ENCODE results near the gene OR51B2. TPM values are rescaled to one million over a fixed set of nuclear protein-coding genes. Genes with fewer than 3 reads are reported as not detected.

The OR51B2 gene
- polyA plus RNA-seq, 1 donor (not counting 4 experiments of a cell fraction or from before 2014, with no cell fraction given): not detected

DNA sequence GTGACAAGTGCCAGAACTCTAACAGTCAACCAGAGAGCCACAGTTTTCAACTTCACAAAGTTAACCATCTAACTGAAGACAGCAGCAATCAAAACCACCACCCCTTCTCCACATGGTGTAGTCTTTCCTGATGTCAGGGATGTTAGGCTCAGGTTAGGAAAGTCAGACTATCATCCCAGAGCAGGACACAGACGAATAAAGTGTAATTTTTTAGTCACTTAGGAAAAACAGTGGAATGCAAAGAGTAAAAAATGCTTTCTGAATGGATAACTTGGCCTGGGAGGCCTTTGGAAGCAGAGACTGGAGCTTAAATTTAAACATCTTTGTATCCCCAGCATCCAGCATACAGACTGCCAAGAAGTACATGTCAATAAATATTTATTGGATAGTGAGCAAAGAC is 37.7 kb downstream of the OR51B2 start:
- Histone ChIP-seq H3K4me3 (ENCODE audit: control insufficient read depth in 2 of 3, extremely low read depth in 1 of 3, insufficient read depth in 2 of 3, low read depth in 1 of 3, low read length in 3 of 3) (no peak overlapping the region), H3K9ac (ENCODE audit: control insufficient read depth, extremely low read depth, insufficient read depth, low read length) (no peak overlapping the region), H3K27ac (ENCODE audit: control insufficient read depth, insufficient read depth, low read length) (peak overlapping the region; percentile 30), H3K9me3 (ENCODE audit: control insufficient read depth, low read depth, low read length) (no peaks in the 10 kb centered on the region), H4K20me1 (ENCODE audit: control insufficient read depth, extremely low read depth, insufficient read depth, low read length) (no peaks in the 10 kb centered on the region), H3K36me3 (ENCODE audit: control insufficient read depth in 2 of 2, extremely low read depth in 1 of 2, insufficient read depth in 2 of 2, low read length in 2 of 2) (no peaks in the 10 kb centered on the region), H3K4me1 (ENCODE audit: control insufficient read depth, extremely low read depth, insufficient read depth, low read length) (peaks cover 20% of the 10 kb centered on the region), H3K9me1 (ENCODE audit: control insufficient read depth, extremely low read depth, insufficient read depth, low read length) (no peaks in the 10 kb centered on the region), H3K27me3 (ENCODE audit: control insufficient read depth, extremely low read depth, insufficient read depth, low read length) (no peaks in the 10 kb centered on the region), H2AFZ (ENCODE audit: control insufficient read depth, low read length) (no peak overlapping the region), H3K4me2 (ENCODE audit: control insufficient read depth, extremely low read depth, insufficient read depth, low read depth, low read length) (peak overlapping the region; percentile 52), H3K79me2 (ENCODE audit: control insufficient read depth, insufficient read depth, low read length) (no peaks in the 10 kb centered on the region)
- dilution Hi-C loops (cut with MboI; ENCODE audit: extremely low pct_ligation_motif_present, low sequenced_read_pairs): no loop called here
- TF ChIP-seq EZH2 (IDR thresholded peaks at IDR 0.05; ENCODE audit: low read length) (no peak), CTCF (optimal IDR thresholded peaks at IDR 0.05 in 1 of 3, IDR thresholded peaks at IDR 0.05 in 1 of 3, conservative IDR thresholded peaks at IDR 0.05 in 1 of 3; ENCODE audit: extremely low read depth in 1 of 3, insufficient read depth in 2 of 3, low read length in 3 of 3) (no peak)
- FAIRE-seq (no peak), DNase-seq (ENCODE audit: low read depth, low spot score) (no peak)

DNA sequence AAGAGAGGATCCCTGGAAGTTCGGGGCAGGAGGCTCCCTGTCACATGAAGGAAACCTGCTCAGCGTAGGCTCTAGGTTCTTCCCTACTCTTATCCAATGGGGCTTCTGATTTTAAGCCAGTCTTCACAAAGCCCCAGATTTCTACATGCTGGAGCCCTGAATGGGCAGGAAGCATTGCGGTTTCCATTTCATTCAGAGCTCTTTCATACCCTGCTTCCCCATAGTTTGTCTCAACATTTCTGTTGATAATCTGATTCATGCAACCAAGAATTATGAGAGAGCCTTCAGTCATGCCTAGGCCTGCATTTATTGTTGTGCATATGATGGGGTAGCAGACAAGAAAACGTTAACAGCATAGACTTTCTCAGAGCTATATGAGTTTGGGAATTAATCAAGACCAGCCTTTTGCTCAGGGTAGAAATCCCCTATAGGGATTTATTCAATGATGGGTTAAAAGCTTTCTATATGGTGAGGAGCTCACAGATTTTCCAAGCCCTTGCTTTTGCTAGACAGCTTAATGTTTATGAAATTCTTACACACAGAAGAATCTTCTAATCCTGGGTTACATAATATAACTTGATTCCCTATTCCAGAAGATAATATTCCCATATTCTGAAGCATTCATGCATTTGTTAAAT is 38.3 kb downstream of the OR51B2 start:
- Histone ChIP-seq H3K9me1 (ENCODE audit: control insufficient read depth, extremely low read depth, insufficient read depth, low read length) (no peaks in the 10 kb centered on the region), H4K20me1 (ENCODE audit: control insufficient read depth, extremely low read depth, insufficient read depth, low read length) (no peaks in the 10 kb centered on the region), H3K36me3 (ENCODE audit: control insufficient read depth in 2 of 2, extremely low read depth in 1 of 2, insufficient read depth in 2 of 2, low read length in 2 of 2) (no peaks in the 10 kb centered on the region), H3K4me2 (ENCODE audit: control insufficient read depth, extremely low read depth, insufficient read depth, low read depth, low read length) (peak overlapping the region; percentile 52), H3K4me1 (ENCODE audit: control insufficient read depth, extremely low read depth, insufficient read depth, low read length) (peaks cover 23% of the 10 kb centered on the region), H3K4me3 (ENCODE audit: control insufficient read depth in 2 of 3, extremely low read depth in 1 of 3, insufficient read depth in 2 of 3, low read depth in 1 of 3, low read length in 3 of 3) (no peak overlapping the region), H3K27ac (ENCODE audit: control insufficient read depth, insufficient read depth, low read length) (peak overlapping the region; percentile 78), H3K9ac (ENCODE audit: control insufficient read depth, extremely low read depth, insufficient read depth, low read length) (peak overlapping the region; percentile 24), H3K9me3 (ENCODE audit: control insufficient read depth, low read depth, low read length) (no peaks in the 10 kb centered on the region), H3K79me2 (ENCODE audit: control insufficient read depth, insufficient read depth, low read length) (no peaks in the 10 kb centered on the region), H2AFZ (ENCODE audit: control insufficient read depth, low read length) (peak overlapping the region; percentile 59), H3K27me3 (ENCODE audit: control insufficient read depth, extremely low read depth, insufficient read depth, low read length) (no peaks in the 10 kb centered on the region)
- peak; percentile 40 for DNase-seq (ENCODE audit: low read depth, low spot score)
- TF ChIP-seq EZH2 (IDR thresholded peaks at IDR 0.05; ENCODE audit: low read length) (no peak), CTCF (optimal IDR thresholded peaks at IDR 0.05 in 1 of 3, IDR thresholded peaks at IDR 0.05 in 1 of 3, conservative IDR thresholded peaks at IDR 0.05 in 1 of 3; ENCODE audit: extremely low read depth in 1 of 3, insufficient read depth in 2 of 3, low read length in 3 of 3) (no peak)
- dilution Hi-C loops (cut with MboI; ENCODE audit: extremely low pct_ligation_motif_present, low sequenced_read_pairs): no loop called here
- FAIRE-seq: peak; percentile 57

All from keratinocyte (primary cell).